ENCODE results near the gene MAP3K6.

The MAP3K6 gene

DNA sequence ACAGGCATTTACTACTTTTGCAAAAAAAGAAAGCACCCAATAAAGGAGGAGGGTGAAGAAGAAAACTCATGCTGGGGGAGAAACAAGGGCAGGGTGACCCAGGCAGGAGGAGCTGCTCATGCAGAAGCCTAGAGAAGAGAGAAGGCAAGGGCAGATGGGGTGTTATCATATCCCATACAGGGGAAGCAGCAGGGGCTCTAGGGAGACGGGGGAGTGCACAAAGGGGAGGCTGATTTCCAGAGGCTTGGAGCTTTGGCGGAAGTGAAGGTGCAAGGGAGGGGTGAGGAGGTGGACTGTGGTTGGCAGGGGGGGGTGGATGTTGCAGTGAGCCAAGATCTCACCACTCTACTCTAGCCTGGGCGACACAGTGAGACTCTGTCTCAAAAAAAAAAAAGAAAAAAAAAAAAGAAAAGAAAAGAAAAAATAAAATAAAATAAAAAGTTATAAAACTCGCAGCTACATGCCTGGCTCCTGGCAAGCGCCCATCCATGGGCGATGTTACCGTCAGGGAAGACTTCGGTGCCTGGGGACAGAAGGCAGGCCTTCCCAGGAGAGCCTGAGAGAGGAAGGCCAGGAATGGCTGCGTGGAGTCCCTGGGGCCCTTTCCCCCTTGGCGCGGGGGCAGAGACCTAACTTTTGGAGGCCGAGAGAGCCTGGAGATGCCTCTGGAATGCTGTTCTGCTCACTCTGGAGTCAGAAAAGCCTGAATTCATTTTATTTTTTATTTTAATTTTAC, 11.2 kb upstream of the MAP3K6 start:
- H3K4me3 ChIP-seq (ENCODE audit: low read depth, low read length) = no peak overlapping the region
- WGBS (ENCODE audit: extremely low coverage, insufficient coverage, insufficient read length) = no CpG with 5 or more reads among the region's 12 CpGs
- no peak overlapping the region for H3K18ac ChIP-seq (ENCODE audit: low read length)
- H2AFZ ChIP-seq (ENCODE audit: insufficient read depth, low read length, poor library complexity) = no peak overlapping the region
- no peak overlapping the region for H4K8ac ChIP-seq (ENCODE audit: low read depth, low read length)
- no peaks in the 10 kb centered on the region for H3K79me2 ChIP-seq (ENCODE audit: control insufficient read depth, insufficient read depth, low read length, poor library complexity)
- H3K79me1 ChIP-seq (ENCODE audit: low read length) = no peaks in the 10 kb centered on the region
- no peak overlapping the region for H3K27ac ChIP-seq (ENCODE audit: low read depth, low read length)
- no peaks in the 10 kb centered on the region for H3K36me3 ChIP-seq (ENCODE audit: control insufficient read depth in 1 of 2, insufficient read depth in 2 of 2, low read length in 2 of 2)
- H3K9ac ChIP-seq (ENCODE audit: low read length) = no peak overlapping the region
- no peak overlapping the region for H3K14ac ChIP-seq (ENCODE audit: low read length)
- H3K4me2 ChIP-seq (ENCODE audit: low read length) = no peak overlapping the region
- no peak overlapping the region for H4K12ac ChIP-seq (ENCODE audit: low read depth, low read length)
- no peak overlapping the region for H2AK5ac ChIP-seq (ENCODE audit: low read length)
- H3K4ac ChIP-seq (ENCODE audit: low read depth, low read length) = no peak overlapping the region
- H3K27me3 ChIP-seq (ENCODE audit: insufficient read depth, low read length) = peaks cover 2% of the 10 kb centered on the region
- DNase-seq = no peak
- H4K91ac ChIP-seq (ENCODE audit: low read depth, low read length) = no peak overlapping the region
- no peak overlapping the region for H2BK5ac ChIP-seq (ENCODE audit: low read depth, low read length, poor library complexity)
- no peaks in the 10 kb centered on the region for H3K9me3 ChIP-seq (ENCODE audit: insufficient read depth, low read depth, low read length)
- no peak overlapping the region for H3K23ac ChIP-seq (ENCODE audit: low read length)
- no peak overlapping the region for H2BK12ac ChIP-seq (ENCODE audit: low read length)
- H3K4me1 ChIP-seq (ENCODE audit: control insufficient read depth in 1 of 2, insufficient read depth in 2 of 2, low read length in 2 of 2) = no peaks in the 10 kb centered on the region
- no peak overlapping the region for H2BK120ac ChIP-seq (ENCODE audit: insufficient read depth, low read length, poor library complexity)

DNA sequence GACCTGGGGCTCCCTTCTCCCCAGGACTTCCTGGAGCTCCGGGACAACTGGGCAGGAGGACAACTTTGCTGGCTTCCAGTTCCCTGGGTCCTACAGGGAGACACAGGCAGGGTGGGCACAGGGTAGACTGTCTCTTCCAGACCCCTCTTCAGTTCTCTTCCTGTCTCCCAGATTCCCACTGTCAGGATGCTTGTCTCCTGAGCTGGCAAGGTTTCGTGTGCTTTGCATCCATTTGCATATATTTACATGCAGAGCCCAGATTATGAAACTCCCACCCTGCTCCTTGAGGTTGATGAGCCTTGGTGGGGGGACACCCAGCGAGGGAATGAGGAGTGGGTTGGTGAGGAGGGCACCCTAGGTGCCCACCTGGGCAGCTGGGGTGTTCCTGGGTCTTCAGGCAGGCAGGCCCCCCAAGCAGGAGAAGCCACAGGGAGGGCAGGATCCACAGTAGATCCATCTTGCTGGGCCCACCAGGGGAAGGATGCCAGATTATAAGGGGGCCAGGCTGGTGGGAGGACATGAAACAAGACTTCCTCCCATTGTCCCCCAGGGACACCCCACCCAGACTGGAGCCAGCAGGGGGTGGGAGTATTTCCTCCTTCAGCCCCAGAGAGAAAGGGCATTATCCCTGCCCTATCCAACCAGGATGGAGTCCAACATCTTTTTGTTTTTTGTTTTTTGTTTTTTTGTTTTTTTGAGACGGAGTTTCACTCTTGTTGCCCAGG, 7.8 kb upstream of the MAP3K6 start, which contains the start of gene FCN3:
TSS of gene FCN3 (minus strand) at position 463 of the 725 bp plus-strand sequence. CDS start at position 457, 6 bp downstream.
- Histone ChIP-seq H2AFZ (ENCODE audit: insufficient read depth, low read length, poor library complexity) (no peak within 1 kb of the TSS), H3K27ac (ENCODE audit: low read depth, low read length) (no peak within 1 kb of the TSS), H2BK12ac (ENCODE audit: low read length) (no peak within 1 kb of the TSS), H4K91ac (ENCODE audit: low read depth, low read length) (no peak within 1 kb of the TSS), H4K8ac (ENCODE audit: low read depth, low read length) (no peak within 1 kb of the TSS), H3K14ac (ENCODE audit: low read length) (no peak within 1 kb of the TSS), H3K9me3 (ENCODE audit: insufficient read depth, low read depth, low read length) (no peaks in the 10 kb centered on the region), H3K18ac (ENCODE audit: low read length) (no peak within 1 kb of the TSS), H3K79me2 (ENCODE audit: control insufficient read depth, insufficient read depth, low read length, poor library complexity) (no peaks in the 10 kb centered on the region), H2BK120ac (ENCODE audit: insufficient read depth, low read length, poor library complexity) (no peak within 1 kb of the TSS), H3K4me3 (ENCODE audit: low read depth, low read length) (no peak within 1 kb of the TSS), H3K4ac (ENCODE audit: low read depth, low read length) (no peak within 1 kb of the TSS), H3K23ac (ENCODE audit: low read length) (no peak within 1 kb of the TSS), H4K12ac (ENCODE audit: low read depth, low read length) (no peak within 1 kb of the TSS), H2AK5ac (ENCODE audit: low read length) (no peak within 1 kb of the TSS), H3K79me1 (ENCODE audit: low read length) (no peaks in the 10 kb centered on the region), H3K4me1 (ENCODE audit: control insufficient read depth in 1 of 2, insufficient read depth in 2 of 2, low read length in 2 of 2) (no peaks in the 10 kb centered on the region), H3K27me3 (ENCODE audit: insufficient read depth, low read length) (no peaks in the 10 kb centered on the region), H3K36me3 (ENCODE audit: control insufficient read depth in 1 of 2, insufficient read depth in 2 of 2, low read length in 2 of 2) (no peaks in the 10 kb centered on the region), H3K9ac (ENCODE audit: low read length) (no peak within 1 kb of the TSS), H3K4me2 (ENCODE audit: low read length) (no peak within 1 kb of the TSS), H2BK5ac (ENCODE audit: low read depth, low read length, poor library complexity) (no peak within 1 kb of the TSS)
- no CpG with 5 or more reads among the region's 4 CpGs for WGBS (ENCODE audit: extremely low coverage, insufficient coverage, insufficient read length)
- DNase-seq = no peak

DNA sequence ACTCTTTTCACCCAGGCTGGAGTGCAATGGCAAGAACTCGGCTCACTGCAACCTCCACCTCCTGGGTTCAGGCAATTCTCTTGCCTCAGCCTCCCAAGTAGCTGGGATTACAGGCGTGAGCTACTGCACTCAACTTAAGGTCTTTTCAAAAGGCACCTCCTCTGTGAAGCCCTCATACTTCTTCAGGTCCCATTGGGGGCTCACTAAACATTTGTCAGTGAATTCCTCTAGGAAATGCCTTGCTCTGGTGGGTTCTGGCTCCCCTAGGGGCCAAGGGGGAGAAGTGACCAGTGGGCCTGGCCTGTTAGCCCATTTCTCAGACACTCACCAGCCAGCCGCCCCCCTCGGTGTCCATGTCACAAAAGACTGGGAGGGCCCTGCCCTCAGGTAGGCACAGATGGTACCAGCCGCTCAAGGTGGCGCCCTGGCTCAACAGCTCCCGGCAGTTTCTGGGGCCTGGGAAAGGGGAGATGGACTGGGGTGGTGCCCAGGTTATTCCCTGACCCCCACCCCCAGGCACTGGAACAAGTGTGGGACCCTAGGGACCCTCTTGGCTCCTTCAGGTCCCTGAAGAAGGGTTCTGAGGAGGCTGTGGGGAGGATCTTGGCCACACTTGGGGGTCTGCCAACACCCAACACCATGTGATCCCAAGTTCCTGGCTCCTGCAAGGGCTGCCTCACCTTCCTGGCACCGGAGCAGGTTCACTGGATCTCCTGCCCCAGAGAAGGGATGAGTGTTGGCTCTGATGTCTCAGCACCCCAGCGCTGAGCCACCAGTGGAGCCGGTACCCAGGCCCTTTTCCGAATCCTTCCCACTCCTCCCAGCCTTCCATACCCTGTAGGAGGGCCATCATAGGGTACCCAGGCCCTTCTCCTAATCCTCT, 6.3 kb upstream of the MAP3K6 start:
- no peaks in the 10 kb centered on the region for H3K79me2 ChIP-seq (ENCODE audit: control insufficient read depth, insufficient read depth, low read length, poor library complexity)
- H3K4me3 ChIP-seq (ENCODE audit: low read depth, low read length) = no peak overlapping the region
- H3K18ac ChIP-seq (ENCODE audit: low read length) = no peak overlapping the region
- no peaks in the 10 kb centered on the region for H3K27me3 ChIP-seq (ENCODE audit: insufficient read depth, low read length)
- H3K14ac ChIP-seq (ENCODE audit: low read length) = no peak overlapping the region
- no peak overlapping the region for H3K4me2 ChIP-seq (ENCODE audit: low read length)
- no CpG with 5 or more reads among the region's 11 CpGs for WGBS (ENCODE audit: extremely low coverage, insufficient coverage, insufficient read length)
- H3K27ac ChIP-seq (ENCODE audit: low read depth, low read length) = no peak overlapping the region
- H3K79me1 ChIP-seq (ENCODE audit: low read length) = no peaks in the 10 kb centered on the region
- no peak overlapping the region for H4K8ac ChIP-seq (ENCODE audit: low read depth, low read length)
- H4K12ac ChIP-seq (ENCODE audit: low read depth, low read length) = no peak overlapping the region
- no peak overlapping the region for H2BK5ac ChIP-seq (ENCODE audit: low read depth, low read length, poor library complexity)
- H3K9ac ChIP-seq (ENCODE audit: low read length) = no peak overlapping the region
- H2AK5ac ChIP-seq (ENCODE audit: low read length) = no peak overlapping the region
- H3K23ac ChIP-seq (ENCODE audit: low read length) = no peak overlapping the region
- H2AFZ ChIP-seq (ENCODE audit: insufficient read depth, low read length, poor library complexity) = no peak overlapping the region
- H3K4ac ChIP-seq (ENCODE audit: low read depth, low read length) = no peak overlapping the region
- no peak overlapping the region for H4K91ac ChIP-seq (ENCODE audit: low read depth, low read length)
- no peaks in the 10 kb centered on the region for H3K4me1 ChIP-seq (ENCODE audit: control insufficient read depth in 1 of 2, insufficient read depth in 2 of 2, low read length in 2 of 2)
- no peaks in the 10 kb centered on the region for H3K36me3 ChIP-seq (ENCODE audit: control insufficient read depth in 1 of 2, insufficient read depth in 2 of 2, low read length in 2 of 2)
- no peak for DNase-seq
- no peak overlapping the region for H2BK12ac ChIP-seq (ENCODE audit: low read length)
- no peaks in the 10 kb centered on the region for H3K9me3 ChIP-seq (ENCODE audit: insufficient read depth, low read depth, low read length)
- H2BK120ac ChIP-seq (ENCODE audit: insufficient read depth, low read length, poor library complexity) = no peak overlapping the region

DNA sequence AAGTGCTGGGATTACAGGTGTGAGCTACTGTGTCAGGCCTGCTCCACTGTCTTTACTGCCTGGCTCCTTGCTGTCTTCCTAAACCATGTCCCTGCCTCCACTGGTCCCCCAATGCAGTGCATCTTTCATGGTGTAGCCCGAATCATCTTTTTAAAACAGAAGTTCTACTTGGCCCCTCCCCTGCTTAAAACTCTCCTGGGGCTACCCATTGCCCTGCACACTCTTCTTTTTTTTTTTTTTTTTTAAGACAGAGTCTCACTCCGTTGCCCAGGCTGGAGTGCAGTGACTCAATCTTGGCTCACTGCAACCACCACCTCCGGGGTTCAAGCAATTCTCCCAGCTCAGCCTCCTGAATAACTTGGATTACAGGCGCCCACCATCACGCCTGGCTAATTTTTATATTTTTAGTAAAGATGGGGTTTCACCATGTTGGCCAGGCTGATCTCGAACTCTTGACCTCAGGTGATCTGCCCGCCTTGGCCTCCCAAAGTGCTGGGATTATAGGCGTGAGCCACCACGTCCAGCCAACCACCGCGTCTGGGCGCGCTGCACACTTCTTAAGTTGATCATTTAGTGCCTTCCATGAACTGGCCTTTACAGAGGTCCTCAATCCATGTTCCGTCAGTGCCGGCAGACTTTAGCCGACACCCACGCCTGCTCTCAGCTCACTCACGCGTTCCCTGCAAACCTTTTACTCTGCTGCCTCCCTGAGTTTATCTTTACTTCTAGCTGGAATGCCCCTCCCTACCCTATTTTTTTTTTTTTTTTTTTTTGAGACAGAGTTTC, 5.5 kb upstream of the MAP3K6 start:
- Histone ChIP-seq H3K9me3 (ENCODE audit: insufficient read depth, low read depth, low read length) (no peaks in the 10 kb centered on the region), H3K79me1 (ENCODE audit: low read length) (no peaks in the 10 kb centered on the region), H2BK5ac (ENCODE audit: low read depth, low read length, poor library complexity) (no peak overlapping the region), H4K12ac (ENCODE audit: low read depth, low read length) (no peak overlapping the region), H3K4me3 (ENCODE audit: low read depth, low read length) (no peak overlapping the region), H4K91ac (ENCODE audit: low read depth, low read length) (no peak overlapping the region), H2AFZ (ENCODE audit: insufficient read depth, low read length, poor library complexity) (no peak overlapping the region), H3K4ac (ENCODE audit: low read depth, low read length) (no peak overlapping the region), H3K36me3 (ENCODE audit: control insufficient read depth in 1 of 2, insufficient read depth in 2 of 2, low read length in 2 of 2) (no peaks in the 10 kb centered on the region), H2AK5ac (ENCODE audit: low read length) (no peak overlapping the region), H3K27ac (ENCODE audit: low read depth, low read length) (no peak overlapping the region), H3K18ac (ENCODE audit: low read length) (no peak overlapping the region), H3K4me2 (ENCODE audit: low read length) (no peak overlapping the region), H4K8ac (ENCODE audit: low read depth, low read length) (no peak overlapping the region), H3K79me2 (ENCODE audit: control insufficient read depth, insufficient read depth, low read length, poor library complexity) (no peaks in the 10 kb centered on the region), H3K23ac (ENCODE audit: low read length) (no peak overlapping the region), H2BK12ac (ENCODE audit: low read length) (no peak overlapping the region), H2BK120ac (ENCODE audit: insufficient read depth, low read length, poor library complexity) (no peak overlapping the region), H3K14ac (ENCODE audit: low read length) (no peak overlapping the region), H3K27me3 (ENCODE audit: insufficient read depth, low read length) (no peaks in the 10 kb centered on the region), H3K4me1 (ENCODE audit: control insufficient read depth in 1 of 2, insufficient read depth in 2 of 2, low read length in 2 of 2) (peaks cover under 1% of the 10 kb centered on the region in 2 experiments), H3K9ac (ENCODE audit: low read length) (no peak overlapping the region)
- no CpG with 5 or more reads among the region's 19 CpGs for WGBS (ENCODE audit: extremely low coverage, insufficient coverage, insufficient read length)
- DNase-seq = no peak
